CD14-positive monocyte (primary cell): Measurements from ENCODE around the gene RERE. TPM values are rescaled to one million over a fixed set of nuclear protein-coding genes. Genes with fewer than 3 reads are reported as not detected.

ENCODE experiments used
- DNase-seq, 3 donors: peaks; one replicate each; pipeline ENCODE4 v3.0.0-alpha.2; 2011 to 2022
- H2AFZ ChIP-seq: 2 replicates; pipeline ENCODE4 v1.6.0; 2012; ENCODE audit warnings: mild to moderate bottlenecking, low read depth, low read length, inconsistent platforms; ENCODE audit not compliant: insufficient read depth, poor library complexity, severe bottlenecking
- H3K27ac ChIP-seq, 2 donors: 1 replicate in 1 of 2; 2 replicates in 1 of 2; pipeline ENCODE4 v1.5.1; 2012 to 2013; ENCODE audit warnings: low read length in 2 of 2, control low read depth in 1 of 2, inconsistent platforms in 1 of 2, low read depth in 1 of 2, mild to moderate bottlenecking in 1 of 2
- H3K27me3 ChIP-seq, 2 donors: one replicate each; pipeline versions ENCODE4 v1.6.0 to v1.6.1; 2011 to 2013; ENCODE audit warnings: low read length in 2 of 2; ENCODE audit not compliant: control insufficient read depth in 2 of 2, insufficient read depth in 2 of 2
- H3K36me3 ChIP-seq, 2 donors: replicated peaks in 1 of 2; 1 replicate in 1 of 2; 2 replicates in 1 of 2; pipeline versions ENCODE4 v1.5.1 to v1.6.1; 2012 to 2013; ENCODE audit warnings: low read length in 2 of 2, control low read depth in 1 of 2, inconsistent platforms in 1 of 2, mild to moderate bottlenecking in 1 of 2; ENCODE audit not compliant: insufficient read depth in 2 of 2, control insufficient read depth in 1 of 2
- H3K4me1 ChIP-seq, 2 donors: 1 replicate in 1 of 2; 2 replicates in 1 of 2; pipeline versions ENCODE4 v1.5.1 to v1.6.1; 2012 to 2013; ENCODE audit warnings: low read length in 2 of 2, control low read depth in 1 of 2, inconsistent platforms in 1 of 2, mild to moderate bottlenecking in 1 of 2, moderate library complexity in 1 of 2; ENCODE audit not compliant: insufficient read depth in 2 of 2, control insufficient read depth in 1 of 2
- H3K4me2 ChIP-seq: replicated peaks from 2 replicates; pipeline ENCODE3; 2012; ENCODE audit warnings: low read length, moderate library complexity, mild to moderate bottlenecking; ENCODE audit not compliant: poor library complexity, severe bottlenecking; ENCODE audit errors: extremely low read depth
- H3K4me3 ChIP-seq, 3 experiments: fragments of 200-600 bp in 1 of 3; sonication (generic) in 1 of 3; replicated peaks in 1 of 3; 1 replicate in 2 of 3; 2 replicates in 1 of 3; pipeline ENCODE4 v1.5.1; 2011 to 2013; ENCODE audit warnings: low read length in 3 of 3, mild to moderate bottlenecking in 3 of 3, control low read depth in 2 of 3, low read depth in 2 of 3, inconsistent platforms in 1 of 3, moderate library complexity in 1 of 3
- H3K79me2 ChIP-seq: 2 replicates; pipeline ENCODE4 v1.6.0; 2012; ENCODE audit warnings: mild to moderate bottlenecking, control low read depth, inconsistent platforms, low read length, moderate library complexity; ENCODE audit not compliant: insufficient read depth
- H3K9ac ChIP-seq: 2 replicates; pipeline ENCODE4 v1.6.0; 2017; ENCODE audit warnings: low read length, mild to moderate bottlenecking; ENCODE audit not compliant: insufficient read depth, poor library complexity, severe bottlenecking
- H3K9me3 ChIP-seq, 2 donors: replicated peaks in 1 of 2; 1 replicate in 1 of 2; 2 replicates in 1 of 2; pipeline versions ENCODE4 v1.5.1 to v1.6.1; 2012 to 2013; ENCODE audit warnings: low read length in 2 of 2, control low read depth in 1 of 2; ENCODE audit not compliant: control insufficient read depth in 1 of 2, insufficient read depth in 1 of 2
- H4K20me1 ChIP-seq: 2 replicates; pipeline ENCODE4 v1.6.0; 2012; ENCODE audit warnings: mild to moderate bottlenecking, low read length, control low read depth, moderate library complexity; ENCODE audit not compliant: insufficient read depth
- H3K27ac Mint-ChIP-seq, 7 donors: one replicate each; pipeline ENCODE4 v1.8.0; 2020; ENCODE audit warnings: mild to moderate bottlenecking in 7 of 7, mixed read lengths in 7 of 7, moderate library complexity in 6 of 7, inconsistent platforms in 2 of 7
- H3K27me3 Mint-ChIP-seq, 3 donors: one replicate each; pipeline ENCODE4 v1.8.0; 2021 to 2022; ENCODE audit warnings: low read depth in 3 of 3, mild to moderate bottlenecking in 3 of 3, mixed read lengths in 3 of 3, moderate library complexity in 3 of 3, inconsistent platforms in 1 of 3
- H3K36me3 Mint-ChIP-seq, 2 donors: one replicate each; pipeline ENCODE4 v1.8.0; 2020; ENCODE audit warnings: mixed read lengths in 2 of 2, inconsistent platforms in 1 of 2, mild to moderate bottlenecking in 1 of 2
- H3K4me1 Mint-ChIP-seq: one replicate; pipeline ENCODE4 v1.8.0; 2020; ENCODE audit warnings: mild to moderate bottlenecking, mixed read lengths
- H3K4me3 Mint-ChIP-seq, 2 donors: one replicate each; pipeline ENCODE4 v1.8.0; 2020; ENCODE audit warnings: mild to moderate bottlenecking in 2 of 2, mixed read lengths in 2 of 2, moderate library complexity in 1 of 2
- H3K9me3 Mint-ChIP-seq, 7 donors: one replicate each; pipeline ENCODE4 v1.8.0; 2020 to 2022; ENCODE audit warnings: mixed read lengths in 7 of 7, mild to moderate bottlenecking in 6 of 7, moderate library complexity in 6 of 7, inconsistent platforms in 2 of 7
- CTCF ChIP-seq: fragments of 200-600 bp; IDR thresholded peaks from one replicate; pipeline ENCODE4 v1.8.0; 2022; ENCODE audit warnings: antibody characterized with exemption, mild to moderate bottlenecking
- WGBS: methylation state at CpG from one replicate; pipeline ENCODE4 v1.1.5; 2013; ENCODE audit warnings: missing lambda C conversion rate; ENCODE audit not compliant: insufficient coverage; 5-methylcytosine and 5-hydroxymethylcytosine counted together
- intact Hi-C, 2 donors: fragments of 100-400 bp; cut with micrococcal nuclease; formaldehyde crosslinking; loops; one replicate each; pipeline versions ENCODE4 v1.15.0 to v1.15.1; 2023
- polyA plus RNA-seq, 3 donors: library from polyadenylated mRNA; depleted of rRNA in 1 of 3; unstranded in 2 of 3; stranded (reverse) in 1 of 3; fragments of 300-500 nt in 2 of 3; fragments of >200 nt in 1 of 3; fragmentation: Illumina TruSeq in 2 of 3; gene quantifications; 1 replicate in 2 of 3; 2 replicates in 1 of 3; pipeline ENCODE4 v1.2.3, GENCODE V29; 2012 to 2021

RERE gene
- polyA plus RNA-seq, 3 donors = 1.2 to 19.4 (median 3.8) TPM

GRCh38 chr1:8797216-8797615 is 20.2 kb downstream of the RERE start:
- Histone ChIP-seq H4K20me1 (no peaks in the 10 kb centered on the region), H2AFZ (no peak overlapping the region), H3K4me2 (no peak overlapping the region), H3K27me3 (no peaks in the 10 kb centered on the region), H3K9ac (no peak overlapping the region), H3K79me2 (no peaks in the 10 kb centered on the region), H3K4me3 (no peak overlapping the region), H3K36me3 (no peaks in the 10 kb centered on the region), H3K27ac (no peak overlapping the region), H3K4me1 (no peaks in the 10 kb centered on the region), H3K9me3 (no peaks in the 10 kb centered on the region)
- intact Hi-C loops = no loop called here
- Mint-ChIP-seq H3K4me1 (no peaks in the 10 kb centered on the region), H3K36me3 (peaks cover 5 to 6% of the 10 kb centered on the region in 2 donors), H3K27ac (no peak overlapping the region), H3K27me3 (no peaks in the 10 kb centered on the region), H3K9me3 (peaks cover 0 to 6% (median 0%) of the 10 kb centered on the region in 7 donors), H3K4me3 (no peak overlapping the region)
- TF ChIP-seq CTCF = no peak
- WGBS = 100% methylated on average over 1 of the region's 5 CpGs
- no peak for DNase-seq

- no peak overlapping the region for H3K4me3 Mint-ChIP-seq
- no peaks in the 10 kb centered on the region for H3K27me3 Mint-ChIP-seq
- 24% methylated on average over 3 of the region's 3 CpGs for WGBS
- Histone ChIP-seq H3K4me2 (no peak overlapping the region), H3K27me3 (no peaks in the 10 kb centered on the region), H2AFZ (no peak overlapping the region), H3K4me3 (no peak overlapping the region), H3K36me3 (no peaks in the 10 kb centered on the region), H3K9me3 (no peaks in the 10 kb centered on the region), H4K20me1 (no peaks in the 10 kb centered on the region), H3K4me1 (no peaks in the 10 kb centered on the region), H3K27ac (no peak overlapping the region), H3K79me2 (no peaks in the 10 kb centered on the region), H3K9ac (no peak overlapping the region)
- no peaks in the 10 kb centered on the region for H3K4me1 Mint-ChIP-seq
- H3K9me3 Mint-ChIP-seq = peaks cover 0 to 6% (median 0%) of the 10 kb centered on the region in 7 donors
- no peak for DNase-seq
- intact Hi-C loops = no loop called here
- no peak overlapping the region for H3K27ac Mint-ChIP-seq
- no peak for TF ChIP-seq CTCF
- H3K36me3 Mint-ChIP-seq = peaks cover 5 to 6% of the 10 kb centered on the region in 2 donors
Measured at GRCh38 chr1:8796812-8797211, 20.6 kb downstream of the RERE start.
